Gastroesophageal sphincter (tissue), 4 donors: Measurements from ENCODE around the gene DFFB. TPM values are rescaled to one million over a fixed set of nuclear protein-coding genes. Genes with fewer than 3 reads are reported as not detected.

Experiments used
- ATAC-seq: fragments of 150-250 bp; one replicate; pipeline ENCODE4 v1.9.1; 2016; ENCODE audit warnings: mild to moderate bottlenecking, moderate library complexity
- H3K27ac ChIP-seq, 4 donors: fragments of 200-600 bp; sonication (generic) in 3 of 4; 1 replicate in 3 of 4; 2 replicates in 1 of 4; pipeline ENCODE4 v1.5.1; 2016 to 2019
- H3K27me3 ChIP-seq: fragments of 200-600 bp; sonication (generic); one replicate; pipeline ENCODE4 v1.5.1; 2019
- H3K36me3 ChIP-seq, 2 donors: fragments of 200-600 bp; sonication (generic); one replicate each; pipeline ENCODE4 v1.5.1; 2019; ENCODE audit warnings: control low read depth in 1 of 2
- H3K4me1 ChIP-seq, 3 donors: fragments of 200-600 bp; sonication (generic); 1 replicate in 2 of 3; 2 replicates in 1 of 3; pipeline ENCODE4 v1.5.1; 2016 to 2019; ENCODE audit warnings: control low read depth in 2 of 3
- H3K4me3 ChIP-seq, 2 donors: fragments of 200-600 bp; sonication (generic); one replicate each; pipeline ENCODE4 v1.5.1; 2019; ENCODE audit warnings: mild to moderate bottlenecking in 1 of 2, moderate library complexity in 1 of 2
- H3K9me3 ChIP-seq, 3 donors: fragments of 200-600 bp; sonication (generic); one replicate each; pipeline ENCODE4 v1.5.1; 2017 to 2019; ENCODE audit warnings: control low read depth in 2 of 3
- CTCF ChIP-seq, 4 experiments: fragments of 200-600 bp in 2 of 4; fragments of 450-650 bp in 2 of 4; sonication (generic) in 1 of 4; IDR thresholded peaks; one replicate each; pipeline ENCODE4 v1.5.1; 2017 to 2019; ENCODE audit warnings: antibody characterized with exemption in 4 of 4, mild to moderate bottlenecking in 2 of 4, moderate library complexity in 2 of 4
- EP300 ChIP-seq: sonication (generic); formaldehyde crosslinking; IDR thresholded peaks from one replicate; pipeline ENCODE4 v1.6.1; 2017; ENCODE audit warnings: antibody characterized with exemption, mild to moderate bottlenecking
- POLR2A ChIP-seq, 2 donors: fragments of 450-650 bp; IDR thresholded peaks; one replicate each; pipeline ENCODE4 v1.6.1; 2017; ENCODE audit warnings: antibody characterized with exemption in 2 of 2, mild to moderate bottlenecking in 2 of 2, moderate library complexity in 1 of 2
- POLR2AphosphoS5 ChIP-seq: sonication (generic); formaldehyde crosslinking; IDR thresholded peaks from one replicate; pipeline ENCODE4 v1.6.1; 2017; ENCODE audit warnings: antibody characterized with exemption
- WGBS, 2 donors: methylation state at CpG; one replicate each; pipeline ENCODE4 v1.1.5; 2018; ENCODE audit warnings: low coverage in 1 of 2; 5-methylcytosine and 5-hydroxymethylcytosine counted together
- total RNA-seq, 4 donors: library from RNA; depleted of rRNA; stranded (reverse); fragments of >200 nt; gene quantifications; one replicate each; pipeline ENCODE4 v1.1.0, GENCODE V29; 2016

The DFFB gene
- total RNA-seq, 4 donors from 2014 or later = 1.9 to 14.6 (median 7.7) TPM

GRCh38 chr1:3831689-3832088 is 25.6 kb upstream of the DFFB start:
- no peaks in the 10 kb centered on the region for H3K27me3 ChIP-seq
- H3K4me3 ChIP-seq = no peak overlapping the region
- ATAC-seq = no peak
- WGBS, 2 donors = 66 to 73% methylated on average over 6 of the region's 6 CpGs
- H3K4me1 ChIP-seq = no peaks in the 10 kb centered on the region
- no peak overlapping the region for H3K27ac ChIP-seq
- TF ChIP-seq POLR2A (IDR thresholded peaks at IDR 0.05) (no peak), CTCF (IDR thresholded peaks at IDR 0.05) (no peak), EP300 (no peak), POLR2AphosphoS5 (no peak)
- peaks cover 2 to 99% of the 10 kb centered on the region in 2 donors for H3K36me3 ChIP-seq
- no peaks in the 10 kb centered on the region for H3K9me3 ChIP-seq

GRCh38 chr1:3834701-3835100 is 22.6 kb upstream of the DFFB start:
- no peaks in the 10 kb centered on the region for H3K4me1 ChIP-seq
- H3K4me3 ChIP-seq = no peak overlapping the region
- H3K9me3 ChIP-seq = peaks cover 0 to 10% (median 0%) of the 10 kb centered on the region in 3 donors
- H3K27ac ChIP-seq = no peak overlapping the region
- no peaks in the 10 kb centered on the region for H3K27me3 ChIP-seq
- ATAC-seq = no peak
- peaks cover 2 to 99% of the 10 kb centered on the region in 2 donors for H3K36me3 ChIP-seq
- 90 to 92% methylated on average over 7 of the region's 10 CpGs for WGBS, 2 donors
- TF ChIP-seq EP300 (no peak), POLR2A (IDR thresholded peaks at IDR 0.05) (no peak), POLR2AphosphoS5 (no peak), CTCF (IDR thresholded peaks at IDR 0.05) (no peak)

- H3K36me3 ChIP-seq = peaks cover 2 to 99% of the 10 kb centered on the region in 2 donors
- 92 to 95% methylated on average over 10 to 11 of the region's 11 CpGs for WGBS, 2 donors
- H3K4me1 ChIP-seq = no peaks in the 10 kb centered on the region
- no peaks in the 10 kb centered on the region for H3K27me3 ChIP-seq
- no peak overlapping the region for H3K4me3 ChIP-seq
- peaks cover 0 to 10% (median 0%) of the 10 kb centered on the region in 3 donors for H3K9me3 ChIP-seq
- TF ChIP-seq POLR2A (IDR thresholded peaks at IDR 0.05) (no peak), EP300 (no peak), POLR2AphosphoS5 (no peak), CTCF (IDR thresholded peaks at IDR 0.05) (no peak)
- H3K27ac ChIP-seq = no peak overlapping the region
- no peak for ATAC-seq
Measured at GRCh38 chr1:3836421-3836820, 20.9 kb upstream of the DFFB start.

- Histone ChIP-seq H3K27ac (no peak overlapping the region), H3K9me3 (peaks cover 0 to 10% (median 0%) of the 10 kb centered on the region in 3 donors), H3K4me1 (no peaks in the 10 kb centered on the region), H3K27me3 (no peaks in the 10 kb centered on the region), H3K4me3 (no peak overlapping the region), H3K36me3 (peaks cover 2 to 98% of the 10 kb centered on the region in 2 donors)
- TF ChIP-seq EP300 = no peak
- no peak for TF ChIP-seq POLR2AphosphoS5
- no peak for TF ChIP-seq POLR2A (IDR thresholded peaks at IDR 0.05)
- no peak for TF ChIP-seq CTCF (IDR thresholded peaks at IDR 0.05)
- 94 to 100% methylated on average over 3 to 6 of the region's 6 CpGs for WGBS, 2 donors
- ATAC-seq = no peak
Measured at GRCh38 chr1:3837200-3837599, 20.1 kb upstream of the DFFB start.

GRCh38 chr1:3837685-3838084 is 19.6 kb upstream of the DFFB start:
- Histone ChIP-seq H3K36me3 (peaks cover 0 to 98% of the 10 kb centered on the region in 2 donors), H3K27ac (no peak overlapping the region), H3K9me3 (peaks cover 0 to 10% (median 0%) of the 10 kb centered on the region in 3 donors), H3K27me3 (no peaks in the 10 kb centered on the region), H3K4me1 (no peaks in the 10 kb centered on the region), H3K4me3 (no peak overlapping the region)
- 100% methylated on average over 1 of the region's 1 CpG; no CpG with 5 or more reads in 1 of the 2 donors for WGBS, 2 donors
- TF ChIP-seq POLR2A (IDR thresholded peaks at IDR 0.05) = no peak
- no peak for TF ChIP-seq CTCF (IDR thresholded peaks at IDR 0.05)
- TF ChIP-seq POLR2AphosphoS5 = no peak
- TF ChIP-seq EP300 = no peak
- no peak for ATAC-seq
